GM12878 (cell line): ENCODE data around the gene RGS16. TPM values are rescaled to one million over a fixed set of nuclear protein-coding genes. Genes with fewer than 3 reads are reported as not detected.

Source experiments
- ATF7 ChIP-seq: fragments of 450-650 bp; IDR thresholded peaks from 2 replicates; pipeline ENCODE4 v1.6.1; 2016; ENCODE audit warnings: low read depth, mild to moderate bottlenecking
- DPF2 ChIP-seq: fragments of 450-650 bp; IDR thresholded peaks from 2 replicates; pipeline ENCODE4 v1.6.1; 2017; ENCODE audit warnings: mild to moderate bottlenecking
- ESRRA ChIP-seq: IDR thresholded peaks from 2 replicates; pipeline ENCODE4 v1.6.1; 2012; ENCODE audit warnings: mild to moderate bottlenecking, low read length, improper control_type of control experiment
- IRF4 ChIP-seq: IDR thresholded peaks from 2 replicates; pipeline ENCODE4 v1.6.1; 2011; ENCODE audit warnings: low read depth, low read length
- MEF2B ChIP-seq: fragments of 450-650 bp; IDR thresholded peaks from 2 replicates; pipeline ENCODE4 v1.6.1; 2018; ENCODE audit warnings: mild to moderate bottlenecking, moderate library complexity; ENCODE audit not compliant: partially characterized antibody, poor library complexity, severe bottlenecking
- NFXL1 ChIP-seq: fragments of 450-650 bp; IDR thresholded peaks from 2 replicates; pipeline ENCODE4 v1.6.1; 2017; ENCODE audit warnings: antibody characterized with exemption, mild to moderate bottlenecking, borderline replicate concordance
- POLR2AphosphoS2 ChIP-seq: IDR thresholded peaks from 2 replicates; pipeline ENCODE4 v1.6.1; 2011; ENCODE audit warnings: low read depth, mild to moderate bottlenecking, low read length, improper control_type of control experiment, moderate library complexity
- POU2F2 ChIP-seq: IDR thresholded peaks from 3 replicates; pipeline ENCODE4 v1.6.1; 2011; ENCODE audit warnings: low read depth, mild to moderate bottlenecking, low read length, borderline replicate concordance
- SPI1 ChIP-seq: IDR thresholded peaks from 2 replicates; pipeline ENCODE4 v1.6.1; 2011; ENCODE audit warnings: low read depth, mild to moderate bottlenecking, low read length, moderate library complexity, borderline replicate concordance; ENCODE audit not compliant: insufficient read depth
- SREBF2 ChIP-seq: IDR thresholded peaks from 2 replicates; pipeline ENCODE4 v1.6.1; 2012; ENCODE audit warnings: mild to moderate bottlenecking, low read length
- SUPT20H ChIP-seq: IDR thresholded peaks from 2 replicates; pipeline ENCODE4 v1.6.1; 2011; ENCODE audit warnings: low read depth, mild to moderate bottlenecking, low read length, moderate library complexity, borderline replicate concordance; ENCODE audit not compliant: control insufficient read depth
- TBL1XR1 ChIP-seq: IDR thresholded peaks from 2 replicates; pipeline ENCODE4 v1.6.1; 2012; ENCODE audit warnings: low read depth, low read length, improper control_type of control experiment
- ZNF217 ChIP-seq: fragments of 450-650 bp; IDR thresholded peaks from 2 replicates; pipeline ENCODE4 v1.6.1; 2017; ENCODE audit warnings: antibody characterized with exemption, mild to moderate bottlenecking
- polyA plus RNA-seq, 11 experiments: library from polyadenylated mRNA; depleted of rRNA in 4 of 11; unstranded in 6 of 11; stranded (reverse) in 5 of 11; fragments of >200 nt; fragmentation: Nextera tagmentation in 4 of 11; fragmentation: Illumina TruSeq in 1 of 11; extraction: Ambion mirVana in 4 of 11; extraction: Trizol in 1 of 11; gene quantifications; 1 replicate in 1 of 11; 2 replicates in 10 of 11; pipeline versions ENCODE4 v1.2.1 to v1.2.3, GENCODE V29; 2011 to 2016; ENCODE audit warnings: inconsistent platforms in 2 of 11, missing spikeins in 2 of 11, low read depth in 1 of 11
- total RNA-seq, 4 experiments: library from RNA; depleted of rRNA in 3 of 4; stranded (reverse); fragments of >200 nt in 3 of 4; fragmentation: Illumina TruSeq in 1 of 4; extraction: Trizol in 1 of 4; gene quantifications; 2 replicates each; pipeline versions ENCODE4 v1.2.1 to v1.2.3, GENCODE V29; 2013 to 2021
- TF ChIP-seq, protein P1 (sequence below): fragments of 450-650 bp; IDR thresholded peaks from 2 replicates; pipeline ENCODE4 v1.6.1; 2014; ENCODE audit warnings: mild to moderate bottlenecking
- TF ChIP-seq, protein P2 (sequence below): fragments of 450-650 bp; formaldehyde crosslinking; IDR thresholded peaks from 2 replicates; pipeline ENCODE4 v1.5.0; 2022; ENCODE audit warnings: mild to moderate bottlenecking, missing genetic modification characterization
- TF ChIP-seq, protein P3 (sequence below): fragments of 450-650 bp; IDR thresholded peaks from 2 replicates; pipeline ENCODE4 v1.6.1; 2016; ENCODE audit warnings: mild to moderate bottlenecking, moderate library complexity, borderline replicate concordance
- TF ChIP-seq, protein P4 (sequence below): fragments of 450-650 bp; IDR thresholded peaks from 2 replicates; pipeline ENCODE4 v1.6.1; 2017; ENCODE audit warnings: low read depth, mild to moderate bottlenecking, moderate library complexity
- TF ChIP-seq, protein P5 (sequence below): fragments of 450-650 bp; conservative IDR thresholded peaks from 2 replicates; pipeline ENCODE4 v1.6.1; 2017; ENCODE audit warnings: mild to moderate bottlenecking, moderate library complexity

RGS16 gene
- total and polyA plus RNA-seq, 10 of the 15 experiments (the other 5 are each of a cell fraction or from before 2014, with no cell fraction given), result 16.4 to 58.2 (median 44.6) TPM

DNA sequence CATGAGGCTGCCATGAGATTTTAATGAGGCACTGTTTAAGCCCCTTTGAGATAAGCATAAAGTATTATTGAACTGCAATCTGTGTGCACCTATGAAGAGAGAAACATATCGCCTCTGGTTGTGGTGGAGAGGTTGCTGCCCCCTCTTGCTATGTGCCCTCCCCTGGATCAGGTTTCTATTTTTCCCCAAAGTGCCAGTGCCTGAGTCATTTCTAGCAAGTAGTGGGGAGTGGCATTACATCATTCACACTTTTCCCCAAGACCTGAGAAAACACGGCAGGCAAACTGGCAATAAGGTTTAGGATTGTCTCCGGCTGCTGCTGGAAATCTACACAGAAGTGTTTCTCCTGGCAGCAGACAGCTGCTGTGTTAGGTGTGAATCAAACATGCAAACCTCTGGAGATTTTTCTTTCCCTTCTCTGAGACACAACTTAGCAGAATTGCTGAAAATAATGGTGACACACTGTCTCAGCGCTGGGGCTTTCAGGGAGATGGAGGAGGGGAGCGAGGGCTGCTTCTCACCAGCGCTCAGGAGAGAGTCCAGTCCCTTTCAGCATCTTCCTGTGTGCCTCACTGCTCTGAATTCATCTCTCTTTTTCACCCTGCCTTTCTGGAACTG is 13.7 kb upstream of the RGS16 start (continued):
- TF ChIP-seq MEF2B (peak; percentile 62), DPF2 (peak; percentile 88), TBL1XR1 (no peak), ATF7 (peak; percentile 91), IRF4 (peak; percentile 42; the same call in 1 of the 2 replicates), POLR2AphosphoS2 (no peak), POU2F2 (no peak), SPI1 (no peak), NFXL1 (no peak), ZNF217 (peak; percentile 76; the same call in 1 of the 2 replicates), SUPT20H (no peak), ESRRA (no peak), SREBF2 (no peak)
- TF ChIP-seq, protein P1, sequence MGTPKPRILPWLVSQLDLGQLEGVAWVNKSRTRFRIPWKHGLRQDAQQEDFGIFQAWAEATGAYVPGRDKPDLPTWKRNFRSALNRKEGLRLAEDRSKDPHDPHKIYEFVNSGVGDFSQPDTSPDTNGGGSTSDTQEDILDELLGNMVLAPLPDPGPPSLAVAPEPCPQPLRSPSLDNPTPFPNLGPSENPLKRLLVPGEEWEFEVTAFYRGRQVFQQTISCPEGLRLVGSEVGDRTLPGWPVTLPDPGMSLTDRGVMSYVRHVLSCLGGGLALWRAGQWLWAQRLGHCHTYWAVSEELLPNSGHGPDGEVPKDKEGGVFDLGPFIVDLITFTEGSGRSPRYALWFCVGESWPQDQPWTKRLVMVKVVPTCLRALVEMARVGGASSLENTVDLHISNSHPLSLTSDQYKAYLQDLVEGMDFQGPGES, result no peak
- TF ChIP-seq, protein P2, sequence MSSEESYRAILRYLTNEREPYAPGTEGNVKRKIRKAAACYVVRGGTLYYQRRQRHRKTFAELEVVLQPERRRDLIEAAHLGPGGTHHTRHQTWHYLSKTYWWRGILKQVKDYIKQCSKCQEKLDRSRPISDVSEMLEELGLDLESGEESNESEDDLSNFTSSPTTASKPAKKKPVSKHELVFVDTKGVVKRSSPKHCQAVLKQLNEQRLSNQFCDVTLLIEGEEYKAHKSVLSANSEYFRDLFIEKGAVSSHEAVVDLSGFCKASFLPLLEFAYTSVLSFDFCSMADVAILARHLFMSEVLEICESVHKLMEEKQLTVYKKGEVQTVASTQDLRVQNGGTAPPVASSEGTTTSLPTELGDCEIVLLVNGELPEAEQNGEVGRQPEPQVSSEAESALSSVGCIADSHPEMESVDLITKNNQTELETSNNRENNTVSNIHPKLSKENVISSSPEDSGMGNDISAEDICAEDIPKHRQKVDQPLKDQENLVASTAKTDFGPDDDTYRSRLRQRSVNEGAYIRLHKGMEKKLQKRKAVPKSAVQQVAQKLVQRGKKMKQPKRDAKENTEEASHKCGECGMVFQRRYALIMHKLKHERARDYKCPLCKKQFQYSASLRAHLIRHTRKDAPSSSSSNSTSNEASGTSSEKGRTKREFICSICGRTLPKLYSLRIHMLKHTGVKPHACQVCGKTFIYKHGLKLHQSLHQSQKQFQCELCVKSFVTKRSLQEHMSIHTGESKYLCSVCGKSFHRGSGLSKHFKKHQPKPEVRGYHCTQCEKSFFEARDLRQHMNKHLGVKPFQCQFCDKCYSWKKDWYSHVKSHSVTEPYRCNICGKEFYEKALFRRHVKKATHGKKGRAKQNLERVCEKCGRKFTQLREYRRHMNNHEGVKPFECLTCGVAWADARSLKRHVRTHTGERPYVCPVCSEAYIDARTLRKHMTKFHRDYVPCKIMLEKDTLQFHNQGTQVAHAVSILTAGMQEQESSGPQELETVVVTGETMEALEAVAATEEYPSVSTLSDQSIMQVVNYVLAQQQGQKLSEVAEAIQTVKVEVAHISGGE, result no peak
- TF ChIP-seq, protein P3, sequence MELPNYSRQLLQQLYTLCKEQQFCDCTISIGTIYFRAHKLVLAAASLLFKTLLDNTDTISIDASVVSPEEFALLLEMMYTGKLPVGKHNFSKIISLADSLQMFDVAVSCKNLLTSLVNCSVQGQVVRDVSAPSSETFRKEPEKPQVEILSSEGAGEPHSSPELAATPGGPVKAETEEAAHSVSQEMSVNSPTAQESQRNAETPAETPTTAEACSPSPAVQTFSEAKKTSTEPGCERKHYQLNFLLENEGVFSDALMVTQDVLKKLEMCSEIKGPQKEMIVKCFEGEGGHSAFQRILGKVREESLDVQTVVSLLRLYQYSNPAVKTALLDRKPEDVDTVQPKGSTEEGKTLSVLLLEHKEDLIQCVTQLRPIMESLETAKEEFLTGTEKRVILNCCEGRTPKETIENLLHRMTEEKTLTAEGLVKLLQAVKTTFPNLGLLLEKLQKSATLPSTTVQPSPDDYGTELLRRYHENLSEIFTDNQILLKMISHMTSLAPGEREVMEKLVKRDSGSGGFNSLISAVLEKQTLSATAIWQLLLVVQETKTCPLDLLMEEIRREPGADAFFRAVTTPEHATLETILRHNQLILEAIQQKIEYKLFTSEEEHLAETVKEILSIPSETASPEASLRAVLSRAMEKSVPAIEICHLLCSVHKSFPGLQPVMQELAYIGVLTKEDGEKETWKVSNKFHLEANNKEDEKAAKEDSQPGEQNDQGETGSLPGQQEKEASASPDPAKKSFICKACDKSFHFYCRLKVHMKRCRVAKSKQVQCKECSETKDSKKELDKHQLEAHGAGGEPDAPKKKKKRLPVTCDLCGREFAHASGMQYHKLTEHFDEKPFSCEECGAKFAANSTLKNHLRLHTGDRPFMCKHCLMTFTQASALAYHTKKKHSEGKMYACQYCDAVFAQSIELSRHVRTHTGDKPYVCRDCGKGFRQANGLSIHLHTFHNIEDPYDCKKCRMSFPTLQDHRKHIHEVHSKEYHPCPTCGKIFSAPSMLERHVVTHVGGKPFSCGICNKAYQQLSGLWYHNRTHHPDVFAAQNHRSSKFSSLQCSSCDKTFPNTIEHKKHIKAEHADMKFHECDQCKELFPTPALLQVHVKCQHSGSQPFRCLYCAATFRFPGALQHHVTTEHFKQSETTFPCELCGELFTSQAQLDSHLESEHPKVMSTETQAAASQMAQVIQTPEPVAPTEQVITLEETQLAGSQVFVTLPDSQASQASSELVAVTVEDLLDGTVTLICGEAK, result no peak
- TF ChIP-seq, protein P4, sequence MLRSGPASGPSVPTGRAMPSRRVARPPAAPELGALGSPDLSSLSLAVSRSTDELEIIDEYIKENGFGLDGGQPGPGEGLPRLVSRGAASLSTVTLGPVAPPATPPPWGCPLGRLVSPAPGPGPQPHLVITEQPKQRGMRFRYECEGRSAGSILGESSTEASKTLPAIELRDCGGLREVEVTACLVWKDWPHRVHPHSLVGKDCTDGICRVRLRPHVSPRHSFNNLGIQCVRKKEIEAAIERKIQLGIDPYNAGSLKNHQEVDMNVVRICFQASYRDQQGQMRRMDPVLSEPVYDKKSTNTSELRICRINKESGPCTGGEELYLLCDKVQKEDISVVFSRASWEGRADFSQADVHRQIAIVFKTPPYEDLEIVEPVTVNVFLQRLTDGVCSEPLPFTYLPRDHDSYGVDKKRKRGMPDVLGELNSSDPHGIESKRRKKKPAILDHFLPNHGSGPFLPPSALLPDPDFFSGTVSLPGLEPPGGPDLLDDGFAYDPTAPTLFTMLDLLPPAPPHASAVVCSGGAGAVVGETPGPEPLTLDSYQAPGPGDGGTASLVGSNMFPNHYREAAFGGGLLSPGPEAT, result peak; percentile 77
- TF ChIP-seq, protein P5, sequence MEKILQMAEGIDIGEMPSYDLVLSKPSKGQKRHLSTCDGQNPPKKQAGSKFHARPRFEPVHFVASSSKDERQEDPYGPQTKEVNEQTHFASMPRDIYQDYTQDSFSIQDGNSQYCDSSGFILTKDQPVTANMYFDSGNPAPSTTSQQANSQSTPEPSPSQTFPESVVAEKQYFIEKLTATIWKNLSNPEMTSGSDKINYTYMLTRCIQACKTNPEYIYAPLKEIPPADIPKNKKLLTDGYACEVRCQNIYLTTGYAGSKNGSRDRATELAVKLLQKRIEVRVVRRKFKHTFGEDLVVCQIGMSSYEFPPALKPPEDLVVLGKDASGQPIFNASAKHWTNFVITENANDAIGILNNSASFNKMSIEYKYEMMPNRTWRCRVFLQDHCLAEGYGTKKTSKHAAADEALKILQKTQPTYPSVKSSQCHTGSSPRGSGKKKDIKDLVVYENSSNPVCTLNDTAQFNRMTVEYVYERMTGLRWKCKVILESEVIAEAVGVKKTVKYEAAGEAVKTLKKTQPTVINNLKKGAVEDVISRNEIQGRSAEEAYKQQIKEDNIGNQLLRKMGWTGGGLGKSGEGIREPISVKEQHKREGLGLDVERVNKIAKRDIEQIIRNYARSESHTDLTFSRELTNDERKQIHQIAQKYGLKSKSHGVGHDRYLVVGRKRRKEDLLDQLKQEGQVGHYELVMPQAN, result no peak
